Fibroblast of mammary gland (primary cell): ENCODE results near the gene AACS.

ENCODE experiments used
- DNase-seq: peaks from one replicate; pipeline ENCODE4 v3.0.0-alpha.2; 2010; ENCODE audit warnings: low read depth
- H3K4me3 ChIP-seq: 2 replicates; pipeline ENCODE4 v1.5.1; 2011; ENCODE audit warnings: low read depth, mild to moderate bottlenecking, low read length, moderate library complexity; ENCODE audit not compliant: control insufficient read depth
- TF ChIP-seq, protein P1 (sequence below): conservative IDR thresholded peaks from 2 replicates; pipeline ENCODE4 v1.5.1; 2011; ENCODE audit warnings: low read depth, low read length, inconsistent platforms; ENCODE audit not compliant: control insufficient read depth, insufficient read depth

AACS gene

DNA sequence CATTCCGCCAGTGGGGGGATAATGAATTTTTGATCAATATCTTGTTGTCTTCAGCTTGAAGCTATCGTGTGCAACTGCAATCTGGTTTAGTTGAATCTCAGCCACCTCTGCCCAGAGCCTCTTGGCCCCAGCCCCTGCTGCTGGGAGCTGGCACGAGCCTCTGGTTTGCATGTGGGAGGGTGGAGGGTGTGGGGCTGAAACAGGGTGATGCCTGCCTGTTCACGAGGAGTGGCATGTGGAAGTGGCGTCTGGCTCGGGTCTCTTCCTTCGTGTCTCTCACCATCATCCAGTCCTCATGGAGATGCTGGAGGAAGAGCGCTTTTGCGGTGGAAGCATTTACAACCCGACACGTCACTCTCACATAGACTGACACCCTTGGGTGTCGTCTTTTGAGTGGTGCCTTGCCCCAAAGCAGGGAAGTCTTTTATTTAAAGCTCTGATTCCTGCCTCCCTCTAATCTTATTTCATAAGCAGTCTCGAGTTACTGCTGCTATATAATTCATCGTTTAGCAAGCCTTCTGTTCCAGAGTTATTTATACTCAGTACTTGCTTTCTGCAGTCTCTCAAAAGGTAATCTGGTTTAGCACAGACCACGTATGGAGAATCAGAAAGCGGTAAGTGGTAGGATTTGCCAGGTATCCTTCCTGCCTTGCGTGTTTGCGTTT lies 64.5 kb downstream of the AACS start:
- TF ChIP-seq, protein P1, sequence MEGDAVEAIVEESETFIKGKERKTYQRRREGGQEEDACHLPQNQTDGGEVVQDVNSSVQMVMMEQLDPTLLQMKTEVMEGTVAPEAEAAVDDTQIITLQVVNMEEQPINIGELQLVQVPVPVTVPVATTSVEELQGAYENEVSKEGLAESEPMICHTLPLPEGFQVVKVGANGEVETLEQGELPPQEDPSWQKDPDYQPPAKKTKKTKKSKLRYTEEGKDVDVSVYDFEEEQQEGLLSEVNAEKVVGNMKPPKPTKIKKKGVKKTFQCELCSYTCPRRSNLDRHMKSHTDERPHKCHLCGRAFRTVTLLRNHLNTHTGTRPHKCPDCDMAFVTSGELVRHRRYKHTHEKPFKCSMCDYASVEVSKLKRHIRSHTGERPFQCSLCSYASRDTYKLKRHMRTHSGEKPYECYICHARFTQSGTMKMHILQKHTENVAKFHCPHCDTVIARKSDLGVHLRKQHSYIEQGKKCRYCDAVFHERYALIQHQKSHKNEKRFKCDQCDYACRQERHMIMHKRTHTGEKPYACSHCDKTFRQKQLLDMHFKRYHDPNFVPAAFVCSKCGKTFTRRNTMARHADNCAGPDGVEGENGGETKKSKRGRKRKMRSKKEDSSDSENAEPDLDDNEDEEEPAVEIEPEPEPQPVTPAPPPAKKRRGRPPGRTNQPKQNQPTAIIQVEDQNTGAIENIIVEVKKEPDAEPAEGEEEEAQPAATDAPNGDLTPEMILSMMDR: no peak

DNA sequence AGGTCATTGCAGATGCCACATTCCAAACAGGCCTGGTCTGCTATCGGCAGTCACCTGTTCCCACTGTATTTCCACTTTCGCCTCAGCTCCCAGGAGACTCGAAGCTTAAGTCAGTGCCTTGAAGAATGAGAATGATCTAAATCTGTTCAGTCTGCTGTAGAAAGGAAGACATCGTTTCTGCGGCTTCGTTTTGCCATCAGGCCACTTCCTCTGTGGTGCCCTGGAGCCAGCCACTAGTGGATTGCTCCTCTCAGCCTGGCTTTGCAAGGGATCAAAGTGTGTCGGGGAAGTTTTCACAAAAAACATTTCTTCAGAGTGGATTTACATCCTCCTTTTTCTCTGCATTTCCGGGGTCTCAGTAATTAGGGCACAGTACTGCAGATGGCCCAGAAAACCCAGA lies 66.7 kb downstream of the AACS start:
- no peak overlapping the region for H3K4me3 ChIP-seq
- no peak for DNase-seq
- TF ChIP-seq, protein P1: no peak

More for the DNA sequence above, 64.5 kb downstream of the AACS start:
- H3K4me3 ChIP-seq: no peak overlapping the region
- no peak for DNase-seq

DNA sequence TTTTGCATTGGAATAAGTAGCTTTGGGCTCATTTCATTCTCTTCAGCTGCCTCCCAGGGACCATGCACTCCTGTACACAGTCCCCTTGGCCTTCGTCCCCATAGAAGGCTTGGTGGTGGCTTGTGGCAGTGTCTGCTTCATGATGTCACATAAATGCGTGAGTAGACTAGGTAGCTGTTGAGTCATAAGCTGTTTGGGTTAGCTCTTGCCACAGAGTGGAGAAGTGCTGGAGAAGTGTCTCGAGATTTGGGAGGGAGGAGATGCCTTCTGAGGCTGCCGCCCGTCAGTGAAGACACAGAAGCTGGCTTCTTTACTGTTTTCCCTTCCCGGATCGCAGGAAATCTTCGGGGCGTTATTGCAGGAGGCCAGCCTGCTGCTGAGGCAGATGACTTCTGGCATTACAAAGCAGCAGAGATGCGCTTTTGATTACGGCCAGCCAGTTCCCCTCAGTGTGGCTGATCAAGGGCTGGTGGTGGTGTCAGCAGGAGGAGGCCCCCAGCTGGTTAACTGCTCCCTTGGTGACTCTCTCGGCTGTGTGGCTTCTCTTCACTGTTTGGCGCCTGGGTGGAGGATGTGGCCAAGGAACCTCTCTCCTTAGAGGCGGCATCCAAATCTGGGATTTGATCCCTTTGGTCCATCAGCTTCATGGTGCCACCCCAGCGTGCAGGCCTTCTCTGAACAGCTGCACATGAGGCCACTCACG lies 67.6 kb downstream of the AACS start:
- TF ChIP-seq, protein P1: no peak
- peak; percentile 16 for DNase-seq
- no peak overlapping the region for H3K4me3 ChIP-seq

DNA sequence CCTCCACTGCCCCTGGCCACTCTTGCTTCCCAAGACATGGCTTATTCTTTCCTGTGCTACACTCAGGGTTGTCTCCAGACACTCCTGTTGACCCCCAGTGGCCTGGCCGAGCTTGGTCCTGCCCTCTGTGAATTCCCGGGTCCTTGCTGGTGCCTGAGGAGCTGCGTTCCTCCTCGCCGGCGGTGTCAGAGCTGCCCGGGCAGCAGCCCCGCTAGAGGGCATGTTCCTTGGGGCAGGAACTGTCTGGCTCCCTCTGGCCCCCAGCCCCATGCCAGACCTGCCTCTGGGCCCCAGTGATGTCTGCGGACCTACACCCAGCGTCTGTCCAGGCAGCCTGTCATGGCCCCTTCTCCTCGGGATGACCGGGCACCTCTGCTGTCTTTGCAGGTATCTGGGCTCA lies 68.4 kb downstream of the AACS start:
- H3K4me3 ChIP-seq: no peak overlapping the region
- TF ChIP-seq, protein P1: no peak
- DNase-seq: no peak

DNA sequence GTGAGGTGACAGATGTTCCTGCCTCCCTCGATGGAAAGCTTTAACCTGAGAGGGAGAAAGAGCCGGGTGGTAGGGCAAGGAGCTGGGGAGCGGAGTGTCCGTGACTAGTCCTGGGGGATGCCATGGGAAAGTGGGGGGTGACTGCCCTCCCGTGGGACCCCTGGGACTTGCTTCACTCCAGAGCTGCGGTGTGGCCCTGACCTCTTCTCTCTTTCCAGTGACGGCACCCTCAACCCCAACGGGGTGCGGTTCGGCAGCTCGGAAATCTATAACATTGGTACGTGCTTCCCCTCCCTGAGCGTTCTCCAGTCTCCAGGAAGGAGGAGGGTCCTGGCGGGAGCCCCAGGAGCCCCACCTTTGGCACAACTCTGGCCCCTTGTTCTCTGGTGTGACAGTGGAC lies 69.3 kb downstream of the AACS start:
- TF ChIP-seq, protein P1: no peak
- DNase-seq: no peak
- no peak overlapping the region for H3K4me3 ChIP-seq

DNA sequence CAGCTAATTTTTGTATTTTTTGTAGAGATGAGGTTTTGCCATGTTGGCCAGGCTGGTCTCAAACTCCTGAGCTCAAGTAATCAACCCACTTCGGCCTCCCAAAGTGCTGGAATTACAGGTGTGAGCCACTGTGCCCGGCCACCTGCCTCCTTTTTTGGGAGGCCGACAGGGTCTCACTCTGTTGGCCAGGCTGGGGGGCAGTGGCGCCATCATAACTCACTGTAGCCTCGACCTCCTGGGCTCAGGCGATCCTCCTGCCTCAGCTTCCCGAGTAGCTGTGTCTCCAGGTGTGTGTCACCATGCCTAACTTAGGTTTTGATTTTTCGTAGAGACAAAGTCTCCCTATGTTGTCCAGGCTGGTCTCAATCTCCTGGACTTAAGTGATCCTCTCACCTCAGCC lies 70.7 kb downstream of the AACS start:
- DNase-seq: no peak
- no peak overlapping the region for H3K4me3 ChIP-seq
- TF ChIP-seq, protein P1: no peak
